UCSD-AML1 (cell line): Measurements from ENCODE around the gene PLEKHF1.
A peak's percentile ranks its signal among the peaks of the same experiment; 100 is the strongest.

Experiments used
- DNase-seq: peaks from one replicate; lab custom pipeline; 2025; ENCODE audit not compliant: unreplicated experiment; lab: John Stamatoyannopoulos, UW

PLEKHF1 gene

DNA sequence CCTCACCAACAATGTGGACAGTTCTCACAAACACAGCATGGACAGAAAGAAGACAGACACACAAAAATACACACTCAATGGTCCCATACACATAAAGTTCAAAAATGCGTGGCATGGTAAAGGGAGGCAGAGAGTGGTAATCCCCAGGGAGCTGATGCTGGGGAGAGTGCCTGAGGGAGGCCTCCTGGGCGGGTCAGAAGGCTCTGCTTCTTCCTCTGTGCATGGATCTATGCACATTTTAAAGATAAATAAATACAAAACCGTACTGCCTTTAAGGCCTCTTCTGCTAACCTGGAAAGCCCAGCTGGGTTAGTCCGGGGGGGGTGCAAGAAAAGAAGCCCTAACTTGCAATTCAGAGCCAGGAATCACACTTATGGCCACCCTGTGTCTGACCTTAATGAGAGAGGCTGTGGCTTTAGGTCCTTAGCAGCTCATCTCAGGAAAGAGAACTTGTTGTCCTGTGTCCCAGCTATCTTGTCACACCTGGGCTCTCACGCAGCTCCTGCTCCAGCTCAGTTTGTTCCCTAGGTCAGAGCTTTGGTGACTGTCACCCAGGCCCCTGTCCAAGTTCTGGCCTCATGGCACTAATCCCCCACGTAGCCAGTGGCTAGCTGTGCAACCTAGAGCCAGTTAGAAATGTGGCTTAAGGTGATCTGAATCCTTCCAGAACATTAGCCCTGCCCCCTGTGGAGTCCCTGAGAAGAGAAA is 30.7 kb upstream of the PLEKHF1 start:
- DNase-seq = no peak

DNA sequence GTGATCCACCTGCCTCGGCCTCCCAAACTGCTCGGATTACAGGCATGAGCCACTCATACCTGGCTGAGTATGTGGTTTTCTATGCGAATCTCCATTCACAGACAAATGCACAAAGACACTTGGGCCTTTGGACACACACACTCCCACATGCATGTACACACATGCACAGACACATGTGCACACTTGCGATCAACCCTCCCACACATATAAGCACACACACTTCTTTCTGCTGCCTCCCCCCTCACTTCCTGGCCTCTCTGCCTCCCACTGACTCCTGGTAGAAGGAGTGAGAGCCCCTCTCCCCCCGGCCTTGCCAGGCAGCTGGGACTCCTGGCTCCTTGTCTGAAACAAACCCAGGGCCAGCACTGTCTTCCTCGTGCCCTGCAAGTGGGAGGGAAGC is 29.3 kb upstream of the PLEKHF1 start:
- no peak for DNase-seq

DNA sequence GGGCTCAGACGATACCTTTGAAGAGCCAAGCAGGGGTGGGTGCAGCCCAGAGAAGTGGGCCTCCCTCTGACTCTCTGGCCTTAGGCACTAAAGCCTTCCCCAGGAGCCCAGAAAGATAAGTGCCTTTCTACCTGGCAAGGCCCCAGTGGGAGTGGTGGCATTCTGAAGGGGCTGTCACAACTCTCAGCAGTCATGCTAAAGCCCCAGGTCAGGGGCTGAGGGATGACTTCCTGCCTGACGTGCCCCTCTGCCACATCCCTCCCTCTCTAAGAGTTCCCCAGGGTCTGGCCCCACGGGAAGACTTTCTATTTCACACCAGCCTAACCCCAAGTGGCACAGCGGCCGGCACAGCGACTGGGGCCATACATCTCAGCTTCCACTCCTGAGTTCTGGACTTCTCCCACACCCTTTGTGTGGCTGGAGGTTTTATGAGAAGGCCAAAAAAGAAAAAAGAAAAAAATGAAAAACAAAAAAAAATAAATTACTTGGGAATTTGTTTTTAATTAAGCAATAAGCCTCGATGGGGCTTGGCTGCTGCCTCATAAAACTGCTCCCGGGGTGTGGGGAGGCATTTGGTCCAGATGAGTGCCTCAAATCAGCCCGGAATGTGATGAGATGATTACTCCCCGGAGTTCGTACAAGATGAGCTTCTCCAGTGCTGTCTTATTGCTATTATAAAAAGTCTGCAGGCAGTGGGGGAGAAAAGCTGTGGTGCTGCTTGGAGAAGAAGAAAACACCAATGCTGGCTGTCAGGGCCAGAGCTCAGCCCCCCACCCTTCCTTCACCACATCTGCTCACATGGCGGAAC is 28.5 kb upstream of the PLEKHF1 start:
- no peak for DNase-seq

DNA sequence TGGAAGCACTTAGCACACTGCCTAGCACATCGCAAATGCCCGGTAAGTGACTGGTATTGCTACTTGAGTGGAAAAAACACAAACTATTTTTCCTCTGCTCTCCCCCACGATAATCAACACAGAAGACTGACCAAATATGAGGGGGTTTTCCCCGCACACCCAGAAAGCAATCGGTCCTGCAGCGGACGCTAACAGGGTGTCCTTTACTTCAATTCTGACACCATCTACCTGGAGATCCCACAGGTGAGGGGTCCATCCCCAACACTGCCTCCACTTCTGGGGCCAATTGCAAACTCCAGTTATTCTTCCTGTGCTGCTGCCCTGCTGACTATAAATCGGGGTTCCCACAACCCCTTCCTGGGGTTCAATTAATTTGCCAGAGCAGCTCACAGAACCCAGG is 26.2 kb upstream of the PLEKHF1 start:
- no peak for DNase-seq

DNA sequence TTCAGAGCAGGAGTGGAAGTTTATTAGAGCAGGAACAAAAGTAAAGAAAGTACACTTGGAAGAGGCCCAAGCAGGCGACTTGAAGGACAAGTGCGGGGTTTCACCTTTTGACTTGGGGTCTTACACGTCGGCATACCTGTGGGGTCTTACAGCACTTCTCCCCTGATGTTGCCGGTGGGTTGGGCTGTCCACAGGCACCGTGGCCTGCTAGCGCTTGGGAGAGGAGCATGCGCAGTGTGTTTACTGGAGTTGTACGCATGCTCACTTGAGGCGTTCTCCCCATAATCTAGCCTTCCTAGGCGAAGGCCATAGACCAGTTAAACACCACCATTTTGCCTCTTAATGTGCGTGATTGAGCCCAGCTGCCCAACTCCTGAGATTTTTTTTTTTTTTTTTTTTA is 25.0 kb upstream of the PLEKHF1 start:
- DNase-seq = no peak

DNA sequence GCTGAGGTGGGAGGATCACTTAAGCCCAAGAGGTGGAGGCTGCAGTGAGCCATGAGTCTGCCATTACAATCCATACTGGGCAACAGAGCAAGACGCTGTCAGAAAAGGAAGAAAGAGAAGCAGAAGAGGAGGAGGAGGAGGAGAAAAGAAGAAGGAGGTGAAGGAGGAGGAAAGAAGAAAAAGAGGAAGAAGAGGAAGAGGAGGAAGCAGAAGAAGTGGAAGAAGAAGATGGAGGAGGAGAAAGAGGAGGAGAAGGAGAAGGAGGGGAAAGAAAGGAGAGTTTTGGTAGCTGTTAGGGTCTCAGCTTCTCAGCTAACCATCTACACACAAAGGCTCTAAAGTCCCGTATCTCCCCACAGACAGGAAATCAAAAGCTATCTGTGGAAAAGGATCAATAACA is 23.7 kb upstream of the PLEKHF1 start:
- DNase-seq = no peak

DNA sequence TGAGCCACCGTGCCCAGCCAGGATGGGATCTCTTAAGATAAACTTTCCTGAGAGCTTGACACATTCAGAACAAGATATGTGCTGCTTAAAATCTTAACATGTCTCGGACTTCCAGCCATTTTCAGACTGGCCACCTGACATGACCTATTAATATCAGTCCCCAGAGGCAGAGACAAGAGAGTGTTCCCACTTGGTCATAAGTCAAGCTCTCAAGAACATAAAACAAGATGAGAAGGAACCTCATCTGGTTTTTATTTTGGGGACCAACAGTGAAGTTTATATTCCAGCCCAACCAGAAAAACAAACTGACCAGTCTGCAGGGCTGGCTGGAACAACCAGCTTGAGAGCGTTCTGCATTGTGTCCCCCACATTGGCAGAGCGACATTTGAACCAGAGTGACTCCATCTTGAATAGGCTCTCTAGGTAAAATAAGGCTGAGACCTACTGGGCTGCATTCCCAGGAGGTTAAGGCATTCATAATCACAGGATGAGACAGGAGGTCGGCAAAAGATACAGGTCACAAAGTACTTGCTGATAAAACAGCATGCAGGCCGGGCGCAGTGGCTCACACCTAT is 21.8 kb upstream of the PLEKHF1 start:
- no peak for DNase-seq

DNA sequence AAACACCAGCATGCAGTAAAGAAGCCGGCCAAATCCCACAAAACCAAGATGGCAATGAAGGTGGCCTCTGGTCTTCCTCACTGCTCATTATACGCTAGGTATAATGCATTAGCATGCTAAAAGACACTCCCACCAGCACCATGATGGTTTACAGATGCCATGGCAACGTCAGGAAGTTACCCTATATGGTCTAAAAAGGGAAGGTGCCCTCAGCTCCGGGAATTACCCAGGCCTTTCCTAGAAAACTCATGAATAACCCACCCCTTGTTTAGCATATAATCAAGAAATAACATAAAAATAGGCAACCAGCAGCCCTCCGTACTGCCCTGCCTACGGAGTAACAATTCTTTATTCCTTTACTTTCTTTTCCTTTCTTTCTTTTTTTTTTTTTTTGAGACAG is 21.1 kb upstream of the PLEKHF1 start:
- DNase-seq = no peak

DNA sequence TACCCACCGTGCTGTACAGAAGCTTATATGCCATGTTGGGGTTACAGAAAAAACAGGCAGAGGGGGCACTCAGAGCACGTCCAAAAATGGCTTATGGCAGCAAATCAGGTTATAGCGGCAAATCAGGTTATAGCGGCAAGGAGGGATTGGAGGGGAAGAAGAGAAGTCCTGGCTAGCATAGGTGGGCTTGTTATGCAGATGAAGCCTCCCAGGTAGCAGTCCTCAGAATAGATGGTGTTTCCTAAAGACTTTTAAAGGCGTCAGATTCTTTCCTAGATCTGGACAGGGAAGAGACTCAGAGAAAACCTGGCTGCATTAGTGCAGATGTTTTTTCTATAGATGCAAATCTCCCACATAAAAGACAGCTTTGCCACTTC is 19.8 kb upstream of the PLEKHF1 start:
- no peak for DNase-seq

DNA sequence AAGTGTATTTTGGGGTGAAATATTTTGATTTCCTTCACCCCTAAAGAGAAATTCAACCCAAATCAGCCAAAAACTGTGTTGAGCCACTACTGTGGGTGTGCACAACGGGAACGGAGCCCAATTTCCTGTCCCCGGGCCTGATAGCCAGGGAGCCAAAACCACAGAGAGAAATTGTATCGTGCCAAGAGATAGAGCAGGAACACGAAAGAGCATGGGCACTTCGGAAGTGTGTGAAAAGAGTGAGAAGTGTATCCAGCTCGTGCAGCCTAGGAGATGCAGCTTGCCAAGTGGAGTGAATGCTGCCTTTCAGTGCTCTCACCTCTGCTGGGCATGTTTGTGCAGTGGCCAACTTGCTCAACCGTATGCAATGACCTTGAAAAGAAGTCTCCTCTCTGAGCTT is 19.4 kb upstream of the PLEKHF1 start:
- peak; percentile 54 for DNase-seq

DNA sequence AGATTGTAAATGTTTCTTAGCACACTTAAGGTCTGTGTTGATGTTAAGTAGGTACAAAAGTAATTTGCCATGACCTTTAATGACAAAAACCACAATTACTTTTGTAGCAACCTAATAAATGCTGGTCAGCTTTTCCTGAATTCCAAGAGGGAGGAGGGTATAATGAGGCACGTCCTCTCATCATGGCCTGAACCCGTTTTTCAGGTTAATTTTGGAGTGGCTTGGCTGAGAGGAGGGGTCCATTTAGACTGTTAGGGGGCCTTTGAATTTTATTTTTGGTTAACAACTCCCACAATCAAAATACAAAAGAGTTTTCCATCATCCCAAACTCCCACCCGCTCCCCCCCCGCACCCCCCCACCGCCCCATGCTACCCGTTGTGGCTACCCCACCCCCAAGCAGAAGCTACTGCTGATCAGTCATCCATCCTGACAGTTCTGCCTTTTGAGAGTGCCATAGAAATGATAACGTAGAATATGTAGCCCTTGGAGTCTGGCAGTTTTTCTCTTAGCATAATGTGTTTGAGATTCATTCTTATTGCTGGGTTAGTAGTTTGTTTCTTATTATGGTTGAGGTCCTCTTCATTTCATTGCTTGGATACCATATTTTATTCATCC is 14.4 kb upstream of the PLEKHF1 start:
- no peak for DNase-seq

DNA sequence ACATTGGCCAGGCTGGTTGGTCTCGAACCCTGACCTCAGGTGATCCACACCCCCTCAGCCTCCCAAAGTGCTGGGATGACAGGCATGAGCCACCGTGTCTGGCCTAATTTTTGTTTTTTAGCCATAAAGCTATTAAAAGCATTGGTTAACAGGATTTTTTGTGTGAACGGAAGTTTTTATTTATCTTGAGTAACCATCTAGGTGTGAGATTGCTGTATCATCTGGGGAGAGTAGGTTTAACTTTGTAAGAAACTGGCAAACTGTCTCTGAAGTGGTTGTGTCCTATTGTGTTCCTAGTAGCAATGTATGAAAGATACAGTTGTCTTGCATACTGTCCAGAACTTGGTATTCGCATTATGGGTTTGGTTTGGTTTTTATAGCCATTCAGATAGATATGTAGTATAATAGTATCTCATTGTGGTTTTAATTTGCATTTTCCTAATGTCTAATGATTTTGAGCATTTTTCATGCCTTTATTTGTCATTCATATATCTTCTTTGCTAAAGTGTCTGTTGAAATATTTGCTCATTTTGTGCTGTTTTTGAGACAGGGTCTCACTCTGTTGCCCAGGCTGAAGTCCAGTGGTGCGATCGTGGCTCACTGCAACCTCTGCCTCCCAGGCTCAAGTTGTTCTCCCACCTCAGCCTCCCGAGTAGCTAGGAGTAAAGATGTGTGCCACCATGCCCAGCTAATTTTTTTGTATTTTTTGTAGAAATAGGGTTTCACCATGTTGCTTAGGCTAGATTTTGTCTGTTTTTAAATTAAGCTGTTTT is 13.5 kb upstream of the PLEKHF1 start:
- DNase-seq = no peak

DNA sequence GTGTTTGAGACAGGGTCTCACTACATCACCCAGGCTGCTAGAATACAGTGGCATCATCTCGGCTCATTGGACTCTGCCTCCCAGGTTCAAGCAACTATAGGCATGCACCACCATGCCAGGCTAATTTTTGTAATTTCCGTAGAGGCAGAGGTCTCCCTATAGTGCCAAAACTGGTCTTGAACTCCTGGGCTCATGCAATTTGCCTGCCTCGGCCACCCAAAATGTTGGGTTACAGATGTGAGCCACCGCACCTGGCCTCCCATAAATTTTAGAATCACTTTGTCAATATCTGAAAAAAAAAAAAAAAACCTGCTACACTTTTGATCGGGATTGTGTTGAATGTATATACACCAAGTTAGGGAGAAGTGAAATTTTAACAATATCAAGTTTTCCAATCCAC is 11.9 kb upstream of the PLEKHF1 start:
- no peak for DNase-seq

DNA sequence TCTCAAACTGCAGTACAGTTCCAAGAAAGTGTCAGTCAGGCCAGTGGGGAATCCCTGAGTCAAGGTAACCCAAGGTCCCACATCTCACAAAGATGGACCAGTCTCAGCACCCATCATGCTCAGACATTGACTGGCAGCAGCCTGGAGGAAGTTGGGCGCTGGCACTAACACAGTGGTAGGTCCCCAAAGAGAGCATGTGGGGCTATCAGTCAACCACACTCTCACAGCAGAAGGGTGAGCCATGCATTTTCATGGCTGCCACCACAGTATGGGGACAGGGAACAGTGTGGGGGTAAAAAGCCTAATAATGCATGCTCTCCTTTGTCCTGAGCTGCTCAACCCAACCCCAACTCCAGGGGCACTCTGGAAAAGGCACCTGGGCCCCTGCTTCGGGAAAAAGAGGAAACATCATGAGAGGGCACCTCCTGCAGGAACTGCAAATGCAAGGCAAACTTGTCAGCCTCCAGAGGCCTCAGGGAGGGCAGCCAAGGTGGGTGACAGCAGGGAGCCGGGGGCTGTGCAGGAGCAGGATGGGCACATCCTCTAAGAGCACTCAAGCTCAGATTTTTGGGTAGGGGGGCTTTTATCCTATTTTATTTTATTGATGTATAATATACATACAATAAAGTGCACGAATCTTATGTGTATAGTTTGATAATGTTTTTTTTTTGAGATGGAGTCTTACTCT is 9.5 kb upstream of the PLEKHF1 start:
- DNase-seq = no peak

DNA sequence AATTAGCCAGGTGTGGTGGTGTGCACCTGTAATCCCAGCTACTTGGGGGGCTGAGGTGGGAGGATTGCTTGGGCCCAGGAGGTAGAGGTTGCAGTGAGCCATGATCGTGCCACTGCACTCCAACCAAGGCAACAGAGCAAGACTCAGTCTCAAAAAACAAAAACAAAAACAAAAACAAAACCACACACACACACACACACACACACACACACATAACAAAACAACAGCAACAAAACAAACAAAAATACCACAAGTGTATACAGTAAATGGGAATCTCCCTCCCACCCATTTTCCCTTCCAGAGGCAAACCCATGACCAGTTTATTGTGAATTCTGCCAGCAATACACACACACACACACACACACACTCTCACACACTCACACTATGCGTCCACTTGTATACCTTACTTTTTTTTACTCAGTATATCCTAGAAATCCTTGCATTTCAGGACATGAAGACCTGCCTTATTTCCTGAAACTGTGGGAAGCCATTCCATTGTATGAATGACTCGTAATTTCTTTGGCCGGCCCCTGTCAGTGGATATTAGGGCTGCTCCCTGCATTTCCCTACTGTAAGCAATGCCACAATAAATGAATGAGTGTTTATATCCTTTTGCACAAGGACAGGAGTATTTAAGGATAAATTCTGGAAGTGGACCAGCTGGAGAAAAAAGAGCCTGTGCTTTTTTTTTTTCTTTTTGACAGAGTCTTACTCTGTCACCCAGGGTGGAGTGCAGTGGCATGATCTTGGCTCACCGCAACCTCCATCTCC is 6.9 kb upstream of the PLEKHF1 start:
- no peak for DNase-seq

DNA sequence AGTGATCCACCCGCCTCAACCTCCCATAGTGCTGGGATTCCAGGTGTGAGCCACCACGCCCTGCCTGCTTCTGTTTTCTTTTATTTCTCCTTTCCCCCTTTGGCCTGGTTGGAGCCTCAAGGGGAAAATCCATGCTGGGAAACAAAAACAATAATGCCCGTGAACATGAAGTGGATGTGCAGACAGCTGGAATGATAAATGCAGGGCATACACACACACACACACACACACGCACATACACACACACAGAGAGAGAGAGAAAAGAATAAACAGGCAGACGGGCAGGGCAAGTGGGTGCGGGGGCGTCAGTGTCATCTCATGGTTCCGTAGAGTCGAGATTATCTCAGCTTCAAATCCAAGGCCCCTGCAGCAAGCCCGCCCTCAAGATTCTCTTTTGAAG is 4.4 kb upstream of the PLEKHF1 start:
- no peak for DNase-seq

DNA sequence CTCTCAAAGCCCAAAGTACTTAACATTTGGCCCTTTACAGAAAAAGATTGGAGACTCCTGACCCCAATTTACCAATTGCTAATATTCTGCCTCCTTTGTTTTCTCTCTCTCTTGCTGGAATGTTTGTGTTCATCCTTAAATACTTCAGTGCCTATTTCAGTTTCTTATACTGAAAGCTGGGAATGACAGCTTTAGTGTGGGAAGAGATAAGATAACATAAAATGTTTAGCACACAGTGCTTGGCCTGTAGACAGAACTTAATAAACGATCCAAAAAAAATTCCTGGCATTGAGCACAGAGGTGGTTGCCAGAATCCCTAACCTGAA is 3.0 kb upstream of the PLEKHF1 start:
- no peak for DNase-seq

DNA sequence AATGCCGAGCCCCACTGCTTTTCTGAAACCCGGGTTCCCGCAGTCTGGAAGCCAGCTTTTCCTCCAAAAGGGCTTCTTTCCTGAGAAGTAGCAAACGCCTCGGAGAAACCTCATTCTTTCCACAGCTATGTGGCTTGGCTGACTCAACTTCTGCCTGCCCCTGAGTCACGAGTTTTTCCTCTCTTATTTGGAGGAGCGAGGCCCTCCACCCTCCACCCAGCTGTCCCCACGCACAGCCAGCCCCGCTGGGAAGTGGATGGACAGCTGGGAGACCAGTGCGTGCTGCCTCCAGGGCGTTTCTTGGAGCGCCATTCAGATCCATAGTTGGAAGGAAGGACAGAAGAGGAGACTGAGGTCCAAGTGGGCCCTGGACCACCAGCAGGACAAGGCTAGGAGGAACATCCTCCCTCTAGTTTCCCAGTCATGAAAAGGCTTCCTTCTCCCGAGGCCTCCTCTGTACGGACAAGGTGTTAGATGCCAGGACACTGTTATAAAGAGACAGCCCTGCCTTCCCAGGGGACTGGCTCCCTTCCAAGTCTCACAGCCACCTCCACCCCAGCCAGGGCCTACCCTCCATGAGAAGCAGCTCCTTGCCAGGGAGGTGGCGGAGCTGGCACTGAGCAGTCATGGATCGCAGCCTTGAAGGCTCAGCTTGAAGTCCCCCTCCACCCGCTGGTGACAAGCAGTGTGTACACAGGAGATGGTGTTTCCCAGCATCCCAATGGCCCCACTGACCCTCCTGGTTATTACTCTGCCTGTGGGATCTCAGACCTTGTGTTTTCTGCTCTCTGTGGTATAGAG is 2.5 kb upstream of the PLEKHF1 start:
- peak; percentile 58 for DNase-seq
